ENCODE data around the gene CPEB2. TPM values are rescaled to one million over a fixed set of nuclear protein-coding genes. Genes with fewer than 3 reads are reported as not detected.

CPEB2 gene
- total RNA-seq, 4 donors from 2014 or later: 8.7 to 13.1 (median 10.1) TPM

- intact Hi-C loops (cut with DNase I; ENCODE audit: low total_unique reads) (no loop called here), in situ Hi-C loops (cut with MboI; ENCODE audit: low sequenced_read_pairs in 4 of 4) (no loop called here)
- DNase-seq: no peak
- H3K27me3 ChIP-seq: no peaks in the 10 kb centered on the region
- no peaks in the 10 kb centered on the region for H3K9me3 ChIP-seq
- peaks cover 0 to 6% of the 10 kb centered on the region in 2 donors for H3K4me1 ChIP-seq
- no peak overlapping the region for H3K4me3 ChIP-seq
- TF ChIP-seq CTCF (IDR thresholded peaks at IDR 0.05 in 4 of 5, conservative IDR thresholded peaks at IDR 0.05 in 1 of 5) (no peak), POLR2A (IDR thresholded peaks at IDR 0.05) (no peak)
- no peak overlapping the region for H3K27ac ChIP-seq
- ATAC-seq: no peak
- no peaks in the 10 kb centered on the region for H3K36me3 ChIP-seq
These were observed 38.7 kb downstream of the CPEB2 start for GRCh38 chr4:15040916-15041463.

GRCh38 chr4:15042529-15043167 is 40.4 kb downstream of the CPEB2 start:
- peaks cover 0 to 6% of the 10 kb centered on the region in 2 donors for H3K4me1 ChIP-seq
- in situ Hi-C loops (cut with MboI; ENCODE audit: low sequenced_read_pairs in 4 of 4): no loop called here

GRCh38 chr4:15043226-15043625 is 40.9 kb downstream of the CPEB2 start:
- TF ChIP-seq CTCF (IDR thresholded peaks at IDR 0.05 in 4 of 5, conservative IDR thresholded peaks at IDR 0.05 in 1 of 5): no peak
- TF ChIP-seq POLR2A (IDR thresholded peaks at IDR 0.05): no peak
- no peak overlapping the region for H3K4me3 ChIP-seq
- ATAC-seq (no peak), DNase-seq (no peak)
- H3K36me3 ChIP-seq: no peaks in the 10 kb centered on the region
- H3K27ac ChIP-seq: no peak overlapping the region
- peaks cover 0 to 6% of the 10 kb centered on the region in 2 donors for H3K4me1 ChIP-seq
- intact Hi-C loops (cut with DNase I; ENCODE audit: low total_unique reads): no loop called here
- H3K27me3 ChIP-seq: no peaks in the 10 kb centered on the region
- in situ Hi-C loops (cut with MboI; ENCODE audit: low sequenced_read_pairs in 4 of 4): no loop called here
- no peaks in the 10 kb centered on the region for H3K9me3 ChIP-seq

More at GRCh38 chr4:15042529-15043167, 40.4 kb downstream of the CPEB2 start:
- TF ChIP-seq POLR2A (IDR thresholded peaks at IDR 0.05) (no peak), CTCF (IDR thresholded peaks at IDR 0.05 in 4 of 5, conservative IDR thresholded peaks at IDR 0.05 in 1 of 5) (no peak)
- intact Hi-C loops (cut with DNase I; ENCODE audit: low total_unique reads): no loop called here
- Histone ChIP-seq H3K27me3 (no peaks in the 10 kb centered on the region), H3K36me3 (no peaks in the 10 kb centered on the region), H3K27ac (no peak overlapping the region), H3K4me3 (no peak overlapping the region), H3K9me3 (no peaks in the 10 kb centered on the region)
- DNase-seq (no peak), ATAC-seq (no peak)

- Histone ChIP-seq H3K4me1 (peaks cover 0 to 6% of the 10 kb centered on the region in 2 donors), H3K9me3 (no peaks in the 10 kb centered on the region), H3K27me3 (no peaks in the 10 kb centered on the region), H3K4me3 (no peak overlapping the region), H3K27ac (no peak overlapping the region), H3K36me3 (no peaks in the 10 kb centered on the region)
- no peak for ATAC-seq
- no peak for TF ChIP-seq POLR2A (IDR thresholded peaks at IDR 0.05)
- TF ChIP-seq CTCF (IDR thresholded peaks at IDR 0.05 in 4 of 5, conservative IDR thresholded peaks at IDR 0.05 in 1 of 5): no peak
- no peak for DNase-seq
- in situ Hi-C loops (cut with MboI; ENCODE audit: low sequenced_read_pairs in 4 of 4): no loop called here
- intact Hi-C loops (cut with DNase I; ENCODE audit: low total_unique reads): no loop called here
These were observed 41.6 kb downstream of the CPEB2 start for GRCh38 chr4:15043922-15044321.
